ENCODE measurements around the gene RAB37. TPM values are rescaled to one million over a fixed set of nuclear protein-coding genes. Genes with fewer than 3 reads are reported as not detected.

RAB37 gene
- total and polyA plus RNA-seq, 2 donors from 2014 or later, result 1.7 to 5.6 TPM

DNA sequence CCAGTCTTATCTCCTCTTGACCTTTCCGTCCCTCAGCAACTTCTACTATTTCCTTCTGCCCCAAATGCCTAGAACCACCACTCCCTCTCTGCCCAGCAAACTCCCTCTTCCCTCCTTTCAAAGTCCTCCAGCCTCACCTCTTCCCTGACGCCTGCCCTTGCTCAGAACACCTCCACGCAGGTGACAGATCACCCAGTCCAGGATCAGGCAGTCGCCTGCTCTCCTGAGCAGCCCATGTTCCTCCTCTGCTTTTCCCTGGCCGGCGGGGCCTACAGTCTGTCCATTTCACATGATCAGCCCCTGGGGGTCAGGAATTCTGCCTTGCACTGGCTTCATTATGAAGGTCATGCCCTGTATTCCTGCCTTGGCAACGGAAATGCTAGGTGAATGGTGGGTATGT, 24.8 kb upstream of the RAB37 start:
- intact Hi-C loops (cut with DNase I), result no loop called here
- Histone ChIP-seq H3K27me3 (ENCODE audit: control insufficient read depth, insufficient read depth, low read length) (no peaks in the 10 kb centered on the region), H3K9me3 (ENCODE audit: control insufficient read depth in 2 of 3, insufficient read depth in 1 of 3, low read length in 3 of 3) (no peaks in the 10 kb centered on the region), H3K36me3 (ENCODE audit: control insufficient read depth in 2 of 3, insufficient read depth in 3 of 3, low read length in 3 of 3) (no peaks in the 10 kb centered on the region), H3K4me3 (ENCODE audit: low read length in 3 of 3) (no peak overlapping the region), H3K4me1 (ENCODE audit: control insufficient read depth in 2 of 3, insufficient read depth in 2 of 3, low read depth in 1 of 3, low read length in 3 of 3) (no peaks in the 10 kb centered on the region), H3K9ac (ENCODE audit: low read length in 3 of 3) (no peak overlapping the region), H3K27ac (ENCODE audit: low read depth in 2 of 2, low read length in 2 of 2) (no peak overlapping the region)
- FAIRE-seq (no peak), DNase-seq (peak in 1 of 5 donors; percentile 44)
- TF ChIP-seq, protein P1, sequence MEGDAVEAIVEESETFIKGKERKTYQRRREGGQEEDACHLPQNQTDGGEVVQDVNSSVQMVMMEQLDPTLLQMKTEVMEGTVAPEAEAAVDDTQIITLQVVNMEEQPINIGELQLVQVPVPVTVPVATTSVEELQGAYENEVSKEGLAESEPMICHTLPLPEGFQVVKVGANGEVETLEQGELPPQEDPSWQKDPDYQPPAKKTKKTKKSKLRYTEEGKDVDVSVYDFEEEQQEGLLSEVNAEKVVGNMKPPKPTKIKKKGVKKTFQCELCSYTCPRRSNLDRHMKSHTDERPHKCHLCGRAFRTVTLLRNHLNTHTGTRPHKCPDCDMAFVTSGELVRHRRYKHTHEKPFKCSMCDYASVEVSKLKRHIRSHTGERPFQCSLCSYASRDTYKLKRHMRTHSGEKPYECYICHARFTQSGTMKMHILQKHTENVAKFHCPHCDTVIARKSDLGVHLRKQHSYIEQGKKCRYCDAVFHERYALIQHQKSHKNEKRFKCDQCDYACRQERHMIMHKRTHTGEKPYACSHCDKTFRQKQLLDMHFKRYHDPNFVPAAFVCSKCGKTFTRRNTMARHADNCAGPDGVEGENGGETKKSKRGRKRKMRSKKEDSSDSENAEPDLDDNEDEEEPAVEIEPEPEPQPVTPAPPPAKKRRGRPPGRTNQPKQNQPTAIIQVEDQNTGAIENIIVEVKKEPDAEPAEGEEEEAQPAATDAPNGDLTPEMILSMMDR (IDR thresholded peaks at IDR 0.05; ENCODE audit: borderline replicate concordance, extremely low read depth, insufficient read depth), result no peak

DNA sequence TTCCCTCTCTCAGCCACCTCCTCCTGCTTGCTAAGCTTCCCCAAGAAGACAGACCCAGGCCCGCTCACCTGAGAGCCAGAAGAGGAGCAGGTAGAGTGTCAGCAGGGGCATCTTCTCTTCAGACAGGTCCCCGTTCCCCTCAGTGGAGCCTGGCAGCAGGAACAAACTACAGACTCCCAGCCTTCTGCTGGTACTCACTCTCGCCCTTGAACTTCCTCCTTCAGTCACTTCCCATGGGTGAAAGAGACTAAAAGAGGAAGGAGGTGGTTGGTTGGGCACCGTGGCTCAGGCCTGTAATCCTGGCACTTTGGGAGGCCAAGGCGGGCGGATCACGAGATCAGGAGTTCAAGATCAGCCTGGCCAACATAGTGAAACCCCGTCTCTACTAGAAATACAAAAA, 24.3 kb upstream of the RAB37 start, which contains the start of gene CD300LF:
Gene CD300LF (minus strand): TSS at position 168 of the 400 bp plus-strand sequence. CDS start 57 bp downstream, at position 111.
- DNase-seq (peak in 1 of 5 donors; percentile 51), FAIRE-seq (no peak)
- Histone ChIP-seq H3K27ac (ENCODE audit: low read depth in 2 of 2, low read length in 2 of 2) (no peak within 1 kb of the TSS), H3K27me3 (ENCODE audit: control insufficient read depth, insufficient read depth, low read length) (no peaks in the 10 kb centered on the region), H3K9me3 (ENCODE audit: control insufficient read depth in 2 of 3, insufficient read depth in 1 of 3, low read length in 3 of 3) (no peaks in the 10 kb centered on the region), H3K4me3 (ENCODE audit: low read length in 3 of 3) (no peak within 1 kb of the TSS), H3K4me1 (ENCODE audit: control insufficient read depth in 2 of 3, insufficient read depth in 2 of 3, low read depth in 1 of 3, low read length in 3 of 3) (no peaks in the 10 kb centered on the region), H3K9ac (ENCODE audit: low read length in 3 of 3) (no peak within 1 kb of the TSS), H3K36me3 (ENCODE audit: control insufficient read depth in 2 of 3, insufficient read depth in 3 of 3, low read length in 3 of 3) (no peaks in the 10 kb centered on the region)
- TF ChIP-seq, protein P1 (IDR thresholded peaks at IDR 0.05; ENCODE audit: borderline replicate concordance, extremely low read depth, insufficient read depth), result no peak
- intact Hi-C loops (cut with DNase I), result no loop called here

DNA sequence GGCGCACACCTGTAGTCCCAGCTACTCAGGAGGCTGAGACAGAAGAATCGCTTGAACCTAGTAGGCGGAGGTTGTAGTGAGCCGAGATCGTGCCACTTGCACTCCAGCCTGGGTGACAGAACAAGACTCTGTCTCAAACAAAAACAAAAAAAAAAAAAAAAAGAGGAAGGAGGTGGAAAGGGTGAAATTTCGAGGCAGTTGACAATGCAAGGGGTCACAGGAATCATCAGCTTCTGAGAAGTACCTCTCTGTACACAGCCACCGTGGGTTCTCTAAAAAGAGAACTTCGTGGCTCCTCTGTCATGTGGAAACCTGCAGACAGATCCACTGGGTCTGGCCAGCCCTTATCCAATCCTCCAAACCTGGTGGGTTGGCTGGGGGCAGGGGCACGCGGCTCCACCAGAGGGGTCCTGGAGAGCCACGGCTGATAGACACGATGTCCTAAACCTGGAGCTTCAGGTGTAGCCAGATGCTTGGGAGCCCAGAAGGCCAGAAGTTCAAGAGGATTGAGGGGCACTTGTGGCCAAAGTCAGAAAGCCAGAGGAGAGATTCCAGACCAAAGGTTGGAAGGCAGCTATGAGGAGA, 23.8 kb upstream of the RAB37 start:
- FAIRE-seq (no peak), DNase-seq (peak in 1 of 5 donors; percentile 39)
- Histone ChIP-seq H3K27me3 (ENCODE audit: control insufficient read depth, insufficient read depth, low read length) (no peaks in the 10 kb centered on the region), H3K4me1 (ENCODE audit: control insufficient read depth in 2 of 3, insufficient read depth in 2 of 3, low read depth in 1 of 3, low read length in 3 of 3) (no peaks in the 10 kb centered on the region), H3K9ac (ENCODE audit: low read length in 3 of 3) (no peak overlapping the region), H3K36me3 (ENCODE audit: control insufficient read depth in 2 of 3, insufficient read depth in 3 of 3, low read length in 3 of 3) (no peaks in the 10 kb centered on the region), H3K4me3 (ENCODE audit: low read length in 3 of 3) (no peak overlapping the region), H3K27ac (ENCODE audit: low read depth in 2 of 2, low read length in 2 of 2) (no peak overlapping the region), H3K9me3 (ENCODE audit: control insufficient read depth in 2 of 3, insufficient read depth in 1 of 3, low read length in 3 of 3) (no peaks in the 10 kb centered on the region)
- TF ChIP-seq, protein P1 (IDR thresholded peaks at IDR 0.05; ENCODE audit: borderline replicate concordance, extremely low read depth, insufficient read depth), result no peak
- intact Hi-C loops (cut with DNase I), result no loop called here

DNA sequence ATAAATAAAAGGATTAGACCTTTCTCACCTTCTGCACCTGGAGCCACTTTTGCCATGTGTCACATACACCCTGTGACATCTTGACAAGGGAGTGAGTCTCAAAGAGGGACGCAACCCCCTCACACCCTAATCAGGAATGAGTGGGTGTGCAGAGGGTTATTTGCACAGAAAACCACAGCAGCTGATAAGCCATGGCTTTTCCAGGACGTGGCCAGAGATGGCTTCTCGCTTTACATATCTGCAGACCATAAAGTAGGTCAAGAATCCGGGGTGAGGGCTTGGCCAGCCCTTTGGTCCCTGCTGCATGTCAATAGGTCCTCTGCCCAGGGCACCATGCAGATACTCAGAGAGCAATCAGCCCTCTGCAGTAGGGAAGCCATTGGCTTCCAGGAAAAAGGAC, 21.9 kb upstream of the RAB37 start:
- FAIRE-seq, result no peak
- H3K27ac ChIP-seq (ENCODE audit: low read depth in 2 of 2, low read length in 2 of 2), result no peak overlapping the region
- TF ChIP-seq, protein P1 (IDR thresholded peaks at IDR 0.05; ENCODE audit: borderline replicate concordance, extremely low read depth, insufficient read depth), result no peak
- no peak overlapping the region for H3K9ac ChIP-seq (ENCODE audit: low read length in 3 of 3)
- H3K4me1 ChIP-seq (ENCODE audit: control insufficient read depth in 2 of 3, insufficient read depth in 2 of 3, low read depth in 1 of 3, low read length in 3 of 3), result no peaks in the 10 kb centered on the region
- intact Hi-C loops (cut with DNase I), result no loop called here
- DNase-seq, result peak in 1 of 5 donors; percentile 20
- H3K27me3 ChIP-seq (ENCODE audit: control insufficient read depth, insufficient read depth, low read length), result no peaks in the 10 kb centered on the region
- no peak overlapping the region for H3K4me3 ChIP-seq (ENCODE audit: low read length in 3 of 3)
- H3K36me3 ChIP-seq (ENCODE audit: control insufficient read depth in 2 of 3, insufficient read depth in 3 of 3, low read length in 3 of 3), result no peaks in the 10 kb centered on the region
- no peaks in the 10 kb centered on the region for H3K9me3 ChIP-seq (ENCODE audit: control insufficient read depth in 2 of 3, insufficient read depth in 1 of 3, low read length in 3 of 3)

Data from kidney (tissue), 14 donors.